GM19397 (cell line): ENCODE data around the gene FBXL17.

ENCODE experiments used
- ATAC-seq: cut with Tn5 transposase; IDR thresholded peaks from one replicate; pipeline ENCODE4 v1.9.1; 2021; ENCODE audit warnings: mild to moderate bottlenecking, moderate library complexity; ENCODE audit not compliant: unreplicated experiment

Gene FBXL17

DNA sequence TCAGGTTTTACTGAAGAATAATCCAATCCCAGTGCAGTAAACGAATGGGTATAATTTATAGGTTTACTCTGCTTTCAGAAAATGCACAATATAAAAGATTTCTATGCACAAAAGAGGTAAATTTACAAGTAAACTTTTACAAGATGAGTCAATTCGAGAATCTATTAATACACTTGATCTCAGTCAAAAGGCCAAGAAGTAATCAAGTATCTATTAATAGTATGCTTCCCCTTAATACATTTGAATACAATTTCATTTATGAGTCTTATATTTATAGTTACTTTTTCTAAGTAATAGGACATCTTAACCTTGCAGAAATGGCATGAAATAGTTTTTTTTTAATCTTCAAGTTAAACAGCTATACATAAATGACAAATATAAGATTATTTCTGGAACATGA is 355.9 kb downstream of the FBXL17 start:
- ATAC-seq, result no peak

DNA sequence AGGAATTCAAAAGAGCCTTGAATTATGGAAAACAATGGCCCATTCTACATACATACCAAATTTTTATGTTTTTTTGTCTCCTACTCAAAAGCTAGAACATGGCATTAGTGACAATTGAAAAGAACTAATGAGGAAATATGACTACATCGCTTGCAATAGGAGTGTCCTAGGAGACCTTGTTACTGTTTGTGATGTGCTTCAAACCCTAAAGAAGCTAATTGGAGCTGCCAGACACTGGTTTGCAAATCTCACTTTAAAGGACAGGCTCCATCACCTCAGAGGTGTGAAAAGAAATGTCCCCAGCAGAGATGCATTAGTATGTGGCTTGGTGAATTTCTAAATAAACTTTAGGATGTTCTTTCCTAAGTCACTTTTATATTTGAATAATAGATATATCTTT is 356.9 kb downstream of the FBXL17 start:
- no peak for ATAC-seq

DNA sequence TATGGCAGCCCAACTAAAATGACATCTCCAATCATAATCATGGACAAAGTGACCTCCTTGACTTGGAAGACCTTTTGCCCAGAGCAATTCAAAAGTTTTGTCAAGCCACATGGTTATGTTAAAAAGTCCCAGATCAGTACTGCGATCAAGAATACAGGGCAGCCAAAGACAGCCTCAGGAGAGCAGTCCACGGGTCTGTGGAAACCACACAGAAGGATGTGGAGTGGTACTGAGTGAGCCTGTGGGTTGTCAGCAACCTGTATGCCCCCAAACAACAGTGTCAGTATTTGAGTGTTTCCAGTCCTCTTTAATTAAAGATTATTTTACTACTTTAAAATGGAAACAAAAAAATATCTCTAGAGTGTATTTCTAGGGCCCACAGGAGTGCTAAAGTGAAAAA is 365.8 kb downstream of the FBXL17 start:
- ATAC-seq, result no peak

DNA sequence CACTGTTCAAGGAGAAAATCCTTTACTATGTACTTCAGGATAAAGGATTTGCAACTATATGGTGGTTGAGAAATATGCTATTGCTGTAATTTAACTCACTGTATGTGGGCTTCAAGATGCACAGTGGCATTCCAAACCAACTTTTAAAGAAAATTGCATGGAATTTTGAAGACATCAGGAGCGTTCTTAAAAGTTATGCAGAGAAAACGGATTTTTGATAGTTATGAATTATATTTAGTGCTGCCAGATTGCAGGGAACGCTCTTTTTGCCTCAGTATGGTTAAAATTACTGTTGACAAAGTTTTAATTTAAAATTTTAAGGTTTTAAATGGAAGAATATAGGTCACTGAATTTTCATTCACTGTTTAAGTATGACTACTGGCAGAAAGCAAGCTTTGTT is 375.1 kb downstream of the FBXL17 start:
- no peak for ATAC-seq

DNA sequence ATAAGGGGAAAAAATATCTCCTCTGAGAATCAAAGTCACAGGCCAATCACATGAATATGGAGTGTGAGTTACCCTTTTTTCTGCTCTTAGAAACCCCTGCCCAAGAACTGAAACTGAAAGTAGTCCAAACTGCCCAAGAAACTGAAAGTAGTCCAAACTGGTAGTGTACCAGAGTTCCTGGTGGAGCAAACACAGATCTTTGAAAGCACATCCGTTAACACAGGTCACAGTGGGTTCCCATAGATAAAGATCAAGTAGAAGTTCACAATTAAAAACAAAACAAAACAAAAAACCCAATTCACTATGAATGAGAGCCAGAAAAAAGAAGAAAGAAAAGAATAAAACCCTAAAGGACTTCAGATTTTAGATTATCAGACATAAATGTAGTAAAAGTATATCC is 378.7 kb downstream of the FBXL17 start:
- ATAC-seq, result peak; percentile 87

DNA sequence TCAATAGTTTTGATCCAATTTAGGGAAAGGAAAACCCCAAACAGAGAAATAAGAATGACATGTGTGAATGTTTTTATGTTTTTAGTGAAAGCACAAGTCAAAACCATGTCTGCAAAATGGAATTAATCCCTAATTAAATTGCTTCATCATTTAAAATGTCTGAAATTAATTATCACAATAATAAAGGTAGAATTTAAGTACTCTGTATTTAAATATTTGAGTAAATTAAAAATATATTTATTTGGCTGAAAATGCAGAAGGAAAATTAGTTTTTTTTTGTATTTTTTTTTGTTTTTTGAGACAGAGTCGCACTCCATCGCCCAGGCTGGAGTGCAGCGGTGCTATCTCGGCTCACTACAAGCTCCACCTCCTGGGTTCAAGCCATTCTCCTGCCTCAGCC is 380.7 kb downstream of the FBXL17 start:
- no peak for ATAC-seq

DNA sequence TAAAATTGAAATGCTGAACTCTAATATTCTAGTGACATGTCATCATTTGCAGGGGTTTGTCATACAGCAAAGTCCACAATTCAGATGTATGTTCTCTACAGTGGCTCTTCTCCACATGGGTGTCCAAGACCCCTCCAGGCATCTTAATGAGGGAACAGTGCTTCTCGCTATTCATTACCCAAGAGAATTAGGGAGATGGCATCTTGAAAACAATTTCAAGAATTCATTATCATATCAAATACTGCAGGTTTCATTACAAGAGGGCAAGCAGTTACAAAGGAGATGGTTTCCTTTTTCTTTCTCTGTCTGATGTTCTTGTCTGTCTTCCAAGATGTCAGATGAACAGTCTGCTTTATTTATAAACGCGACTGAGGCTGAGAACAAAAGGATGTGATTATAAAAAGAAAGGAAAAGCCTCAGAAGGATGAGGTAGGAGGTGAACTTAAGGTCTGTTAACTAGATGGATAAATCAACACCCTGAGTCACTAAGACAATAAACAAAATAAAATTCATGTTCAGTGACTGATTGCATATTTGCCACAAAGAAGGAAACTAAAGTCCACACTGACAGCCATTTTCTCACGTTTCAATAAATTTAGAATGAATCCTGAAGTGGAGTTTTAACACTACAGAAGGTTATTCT is 384.4 kb downstream of the FBXL17 start:
- ATAC-seq, result no peak

DNA sequence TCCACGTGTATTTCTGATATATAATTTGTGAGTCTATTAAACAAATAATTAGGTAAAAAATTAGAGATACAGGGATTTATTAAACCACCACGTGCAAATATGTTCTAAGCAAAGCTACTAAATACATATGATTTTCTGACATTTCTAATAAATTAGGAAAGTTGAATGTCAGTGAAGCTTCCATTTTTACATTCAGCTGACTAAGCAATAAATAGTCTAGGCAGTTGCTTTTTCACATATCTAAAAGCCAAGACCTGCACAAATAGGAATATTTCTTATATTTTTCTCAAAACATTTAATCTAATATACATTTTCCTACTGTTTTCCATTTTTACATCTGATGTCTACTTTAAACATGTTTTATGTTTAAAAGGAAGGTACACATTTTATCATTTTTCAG is 388.6 kb downstream of the FBXL17 start:
- no peak for ATAC-seq

DNA sequence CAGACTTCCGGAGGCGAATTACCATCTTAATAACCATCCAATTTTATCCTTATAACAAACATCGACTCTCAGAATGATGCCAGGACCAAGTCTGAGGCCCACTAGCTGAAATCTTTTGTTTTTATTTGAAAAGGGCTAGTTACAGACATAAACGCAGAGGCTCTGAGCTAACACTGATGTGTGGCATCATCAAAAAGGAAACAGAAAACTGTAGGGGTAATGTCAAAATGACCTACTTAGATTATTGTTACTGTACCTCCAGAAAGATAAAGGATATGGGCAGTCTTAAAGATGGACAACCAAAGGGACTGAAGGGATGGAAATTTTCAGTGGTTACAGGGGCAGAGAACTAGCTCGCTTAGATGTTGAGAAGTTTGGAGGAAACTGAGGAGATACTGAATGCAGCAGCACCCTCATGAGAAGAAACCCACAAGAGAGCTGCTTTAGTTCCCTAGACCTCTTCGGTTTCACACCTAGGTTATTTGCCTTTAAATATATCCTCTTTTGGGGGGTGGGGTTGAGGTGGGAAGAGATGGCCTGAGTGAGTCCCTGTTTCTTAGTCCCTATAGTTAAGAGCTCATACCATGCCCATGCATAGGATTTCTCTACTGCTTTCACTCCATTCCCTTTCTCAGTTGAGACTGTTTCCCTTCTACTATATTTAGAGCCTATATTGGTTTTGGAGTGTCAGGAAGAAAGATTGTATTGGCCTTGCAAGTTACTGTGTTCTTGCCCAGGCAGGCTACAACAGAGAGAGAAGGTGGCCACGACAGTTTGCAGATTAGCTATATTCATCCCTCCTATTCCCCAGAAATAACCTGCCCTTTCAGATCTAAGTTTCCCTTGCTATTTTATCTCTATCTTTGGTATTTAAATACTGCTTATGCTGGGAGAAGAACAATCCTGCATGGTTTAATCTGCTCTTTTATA is 390.8 kb downstream of the FBXL17 start:
- ATAC-seq, result no peak

DNA sequence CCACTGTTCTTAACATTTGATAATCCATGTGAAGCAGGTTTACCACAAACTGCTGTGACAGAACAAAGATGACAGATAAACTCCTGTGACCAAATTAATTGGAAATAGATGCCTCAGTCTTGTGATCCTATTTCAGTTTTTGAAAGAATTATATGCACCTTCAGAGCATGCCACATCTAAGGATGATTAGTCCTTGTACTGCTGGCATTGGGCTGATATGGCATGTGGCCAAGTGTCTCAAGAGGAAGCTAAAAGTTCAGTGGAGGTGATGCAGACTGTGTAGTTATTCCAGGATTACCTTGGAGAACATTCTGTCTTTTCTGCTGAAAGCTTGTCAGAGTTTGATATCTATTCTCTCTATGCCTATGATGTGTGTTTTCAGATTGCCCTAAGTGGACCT is 396.8 kb downstream of the FBXL17 start:
- ATAC-seq, result no peak

DNA sequence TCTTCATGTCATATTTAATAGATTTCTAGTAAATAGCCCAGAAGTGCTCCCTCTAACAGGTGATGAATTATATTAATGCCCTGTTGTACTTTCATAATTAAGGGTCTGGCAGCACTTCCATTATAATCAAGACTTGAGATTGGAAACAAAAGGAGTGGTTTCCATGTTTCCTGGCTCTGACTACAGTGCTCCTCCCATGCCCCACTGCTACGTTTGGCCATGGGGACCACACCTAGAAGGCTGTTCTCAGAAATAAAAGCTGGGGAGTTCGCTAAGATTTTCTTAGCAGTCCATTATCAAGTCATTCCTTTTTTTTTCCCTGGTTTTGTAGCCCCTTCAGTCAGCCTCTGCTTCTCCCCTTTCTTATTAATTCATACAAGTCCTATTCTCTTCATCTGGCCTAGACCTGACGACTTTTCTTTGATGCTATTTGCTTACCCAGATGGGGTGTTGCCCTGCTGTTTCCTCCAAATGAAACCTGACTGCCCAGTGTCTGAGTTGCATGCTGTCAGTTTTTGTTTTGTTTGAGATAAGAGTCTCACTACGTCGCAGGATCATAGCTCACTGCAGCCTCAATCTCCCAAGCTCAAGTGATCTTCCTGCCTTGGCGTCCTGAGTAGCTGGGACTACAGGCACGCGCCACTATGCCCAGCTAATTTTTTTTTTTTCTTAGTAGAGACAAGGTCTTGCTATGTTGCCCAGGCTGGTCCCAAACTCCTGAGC is 399.0 kb downstream of the FBXL17 start:
- ATAC-seq, result no peak

DNA sequence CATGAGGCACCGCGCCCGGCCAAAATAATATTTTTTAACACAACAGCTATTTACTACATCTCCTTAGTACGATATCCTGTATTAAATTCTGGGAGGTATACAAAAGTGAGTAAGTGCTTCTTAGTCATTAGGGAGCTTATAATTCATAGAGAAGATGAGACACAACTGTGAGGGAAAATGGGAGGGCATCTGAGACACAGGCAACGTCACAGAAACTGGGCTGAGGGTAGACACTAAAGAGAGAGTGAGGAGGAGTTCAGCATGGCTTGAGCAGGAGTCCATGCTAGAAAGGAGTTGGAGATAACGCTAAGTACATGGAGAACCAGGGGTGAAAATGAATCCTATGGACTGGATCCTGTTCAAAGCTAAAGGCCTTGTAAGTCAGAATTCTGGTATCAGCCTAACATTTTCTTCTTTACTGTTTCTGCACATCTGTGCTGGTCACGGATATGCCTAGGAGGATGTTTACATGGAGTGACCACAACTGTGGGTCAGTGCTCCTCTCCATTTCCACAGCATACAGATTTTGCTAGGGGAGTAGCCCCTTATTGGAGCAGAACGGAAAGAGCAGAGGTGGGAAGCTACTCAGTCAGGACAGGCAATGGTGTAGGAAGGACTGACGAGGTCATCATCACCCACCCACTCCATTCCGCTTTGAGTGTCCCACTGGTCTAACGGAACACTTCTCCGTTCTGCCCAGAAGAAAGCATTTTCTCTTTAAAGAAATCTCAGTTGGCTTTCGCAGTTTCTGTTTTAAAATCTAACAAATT is 400.8 kb downstream of the FBXL17 start:
- ATAC-seq, result no peak

DNA sequence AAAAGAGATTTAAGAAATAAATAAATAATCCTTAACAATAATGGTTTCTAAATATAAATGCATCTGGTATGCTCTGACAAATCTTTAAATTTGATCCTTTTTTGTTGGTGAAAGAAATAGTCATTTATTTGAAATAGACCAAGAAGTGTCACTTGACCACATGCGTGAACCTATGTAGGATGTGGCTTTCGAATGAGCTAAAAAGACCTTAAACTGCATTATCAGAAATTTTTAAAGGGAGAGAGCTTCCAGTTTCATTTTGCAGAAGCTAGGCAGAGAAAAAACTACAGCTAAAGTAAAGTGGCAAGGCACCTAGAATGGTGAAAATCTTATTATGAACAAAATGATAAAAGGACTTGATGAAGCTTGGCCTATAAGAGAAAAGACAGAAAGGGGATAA is 402.0 kb downstream of the FBXL17 start:
- no peak for ATAC-seq

DNA sequence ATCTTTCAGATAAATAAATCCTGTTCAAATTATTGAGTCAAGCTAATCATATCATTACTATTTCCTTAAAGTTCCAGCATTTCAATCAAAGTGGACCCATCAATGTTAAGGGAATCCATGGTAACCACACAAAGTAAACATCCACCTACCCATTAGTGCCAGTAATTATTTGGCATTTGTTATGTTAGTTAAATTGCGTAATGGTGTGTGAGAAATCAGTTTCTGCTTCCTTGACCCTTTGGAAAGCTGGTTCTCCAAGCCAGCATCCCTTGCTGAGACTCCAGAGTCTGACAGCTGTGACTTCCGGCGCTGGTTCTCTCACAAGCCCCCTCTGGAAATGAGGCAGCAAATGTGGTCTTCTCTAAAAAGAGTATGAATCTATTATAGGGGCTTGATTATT is 402.6 kb downstream of the FBXL17 start:
- no peak for ATAC-seq

DNA sequence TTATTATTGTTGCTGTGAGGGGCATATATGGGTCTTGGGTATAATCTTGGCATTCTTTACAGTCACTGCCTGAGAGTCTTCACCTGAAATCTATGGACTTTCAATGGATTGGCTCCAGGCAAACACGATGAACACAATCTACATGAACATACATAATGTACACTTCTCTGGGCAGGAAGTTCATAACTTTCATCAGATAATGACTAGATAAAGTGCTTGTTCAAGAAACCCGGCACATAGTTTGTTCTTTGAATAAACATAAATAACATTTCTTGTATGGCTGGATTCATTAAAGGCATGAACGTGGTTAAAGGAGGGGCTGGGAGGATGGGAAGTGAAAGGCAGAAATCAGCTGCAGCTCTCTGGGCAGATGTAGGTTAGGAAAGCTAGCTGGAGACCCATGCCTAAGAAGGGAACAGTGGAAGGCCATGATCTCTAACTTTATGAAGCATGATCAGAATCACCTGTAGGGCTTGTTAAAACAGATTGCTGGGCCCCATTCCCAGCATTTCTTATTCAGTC is 404.3 kb downstream of the FBXL17 start:
- no peak for ATAC-seq

DNA sequence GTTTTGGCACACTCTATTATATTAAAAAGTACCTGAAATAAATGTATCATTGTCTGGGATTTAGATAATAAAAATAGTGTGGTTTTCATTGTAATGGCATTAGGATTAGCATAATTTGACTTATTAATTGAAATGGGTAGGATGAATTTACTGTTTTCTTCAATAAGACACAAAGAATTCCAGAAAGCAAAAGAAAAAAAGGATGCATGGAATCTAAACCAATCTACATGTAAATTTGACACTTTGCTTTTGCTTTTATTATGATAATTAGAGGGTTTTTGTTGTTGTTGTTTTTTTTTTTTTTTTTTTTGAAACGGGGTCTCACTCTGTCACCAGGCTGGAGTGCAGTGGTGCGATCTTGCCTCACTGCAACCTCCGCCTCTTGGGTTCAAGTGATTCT is 406.3 kb downstream of the FBXL17 start:
- ATAC-seq, result no peak

DNA sequence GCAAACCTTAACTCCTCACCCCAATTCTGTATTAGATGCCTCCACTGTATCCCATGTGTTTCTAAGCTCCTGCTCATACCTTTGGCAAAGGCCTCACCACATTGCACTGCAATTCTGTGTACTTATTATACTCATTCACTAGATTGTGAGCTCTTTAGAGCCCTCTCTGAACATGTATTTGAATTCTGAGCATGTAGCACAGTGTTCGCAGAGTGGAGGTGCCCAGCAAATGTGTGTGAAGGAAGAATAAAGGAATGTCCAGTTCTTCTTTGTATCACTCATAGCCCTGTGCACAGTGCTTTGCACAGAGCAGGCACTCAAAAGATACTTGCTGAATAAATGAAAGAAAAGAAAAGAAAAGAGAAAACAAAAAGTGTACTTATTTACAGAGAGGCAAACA is 410.1 kb downstream of the FBXL17 start:
- ATAC-seq, result no peak

DNA sequence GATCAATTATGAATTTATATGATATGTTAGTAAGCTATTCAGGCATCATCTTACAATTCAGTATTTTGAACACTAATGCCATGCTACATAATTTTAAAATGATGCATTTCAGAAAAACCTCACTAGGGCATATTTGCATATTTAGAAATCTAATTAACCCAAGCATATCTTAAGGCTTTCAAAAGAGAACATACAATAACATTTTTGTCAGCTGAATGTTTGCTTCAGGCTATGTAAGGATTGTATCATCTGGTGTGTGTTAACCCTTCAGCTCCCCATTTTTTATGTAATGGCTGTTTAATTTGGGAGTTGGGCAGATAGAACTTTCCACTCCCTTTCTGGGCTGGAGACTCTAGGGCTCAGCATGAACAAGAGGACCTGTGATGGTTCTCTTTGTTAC is 412.1 kb downstream of the FBXL17 start:
- no peak for ATAC-seq

DNA sequence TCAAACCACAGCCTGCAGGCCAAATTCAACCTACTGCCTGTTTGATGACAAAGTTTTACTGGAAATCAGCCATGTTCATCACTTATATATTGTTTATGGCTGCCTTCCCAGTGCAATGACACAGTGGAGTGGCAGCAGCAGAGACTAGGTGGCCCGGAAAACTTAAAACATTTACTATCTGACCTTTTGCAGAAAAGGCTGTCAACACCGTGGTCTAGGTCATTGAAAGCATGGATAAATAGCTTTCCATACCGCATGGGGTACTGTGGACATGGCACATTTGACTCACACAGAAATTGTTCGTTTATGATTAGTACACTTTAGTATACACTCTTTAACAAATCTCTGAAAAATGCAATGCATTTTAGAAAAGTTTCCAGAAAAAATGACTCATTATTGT is 412.9 kb downstream of the FBXL17 start:
- ATAC-seq, result no peak

DNA sequence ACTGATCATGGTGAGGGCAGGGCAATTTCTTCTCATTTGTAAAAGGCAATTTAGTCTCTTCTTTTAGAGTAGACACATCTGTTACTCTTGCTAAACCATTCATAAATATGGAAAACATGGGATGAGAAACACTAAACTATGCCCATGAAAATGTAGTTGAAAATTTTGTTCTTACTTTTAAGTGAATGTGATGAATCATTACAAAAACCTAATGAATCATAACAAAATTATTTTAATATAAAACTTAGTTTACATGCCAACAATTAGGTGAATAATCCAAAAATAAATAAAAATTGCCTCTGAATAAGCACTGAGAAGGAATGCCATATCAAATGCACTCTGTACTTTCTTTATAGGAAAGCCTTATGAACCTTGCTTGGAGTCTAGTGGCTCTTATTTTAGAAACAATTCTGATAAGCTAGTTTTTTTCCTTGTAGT is 413.5 kb downstream of the FBXL17 start:
- ATAC-seq, result no peak

DNA sequence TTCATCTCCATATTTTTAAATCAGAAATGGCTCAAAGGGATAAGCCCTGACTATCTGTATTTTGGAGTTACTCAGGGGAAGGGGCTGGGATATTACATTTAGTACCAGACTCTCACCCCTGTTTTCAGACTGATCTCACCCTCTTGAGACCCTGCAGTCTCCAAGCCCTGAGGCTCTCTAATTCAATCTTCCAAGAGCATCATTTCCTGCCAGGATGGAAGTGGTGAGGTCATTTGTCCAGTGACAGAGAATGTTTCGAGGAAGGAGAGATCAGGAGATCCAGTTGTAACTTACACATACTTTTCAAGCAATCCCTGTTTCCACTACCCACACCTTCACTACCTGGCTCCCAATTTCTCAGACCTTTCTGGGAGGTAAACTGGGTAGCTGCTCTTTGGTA is 415.7 kb downstream of the FBXL17 start:
- ATAC-seq, result no peak
